K562 (cell line): Measurements from ENCODE around the gene SLC45A3. TPM values are rescaled to one million over a fixed set of nuclear protein-coding genes. Genes with fewer than 3 reads are reported as not detected.

Experiments
- ATAC-seq: fragments of 200-7000 bp; cut with Tn5 transposase; 3 replicates; pipeline ENCODE4 v1.9.1; 2020; ENCODE audit warnings: moderate library complexity
- BruUV-seq: library from RNA; stranded (reverse); fragments of 400-500 nt; replicated peaks from 2 replicates; lab custom pipeline; 2021; lab: Mats Ljungman, UMichigan
- CTCF ChIA-PET: fragments of 300-600 bp; formaldehyde crosslinking; extraction: SDS; loops from one replicate; lab custom pipeline; 2021; ENCODE audit warnings: low intra/inter-chr PET ratio; lab: Yijun Ruan, JAX
- POLR2A ChIA-PET: fragments of 300-600, 350-650 bp; sonication (Branson Sonifier 250); formaldehyde crosslinking; extraction: SDS; loops from one replicate; lab custom pipeline; 2021; ENCODE audit warnings: antibody characterized with exemption, inconsistent platforms; lab: Yijun Ruan, JAX
- DNase-seq, 4 experiments: peaks; one replicate each; pipeline versions ENCODE4 v3.0.0 to v3.0.0-alpha.2; 2011 to 2018; ENCODE audit warnings: low spot score in 3 of 4, mixed read lengths in 3 of 4; ENCODE audit errors: extremely low read depth in 1 of 4
- FAIRE-seq: peaks from 2 replicates; lab custom pipeline; 2011; peaks lifted over from hg19 to GRCh38; lab: Jason Lieb, UNC
- H2AFZ ChIP-seq: 2 replicates; pipeline ENCODE4 v1.6.0; 2011; ENCODE audit warnings: low read depth, low read length, control low read depth, inconsistent platforms
- H3K27ac ChIP-seq: fragments of 200-600 bp; 3 replicates; pipeline ENCODE4 v1.8.0; 2011; ENCODE audit warnings: low read depth, mild to moderate bottlenecking, control low read depth, inconsistent platforms, low read length, moderate library complexity, mixed read lengths; ENCODE audit errors: extremely low read depth
- H3K27me3 ChIP-seq, 2 experiments: fragments of 300-600 bp in 1 of 2; 2 replicates in 1 of 2; 3 replicates in 1 of 2; pipeline versions ENCODE4 v1.6.0 to v1.8.0; 2011; ENCODE audit warnings: inconsistent platforms in 2 of 2, low read length in 2 of 2, mild to moderate bottlenecking in 1 of 2, mixed read lengths in 1 of 2, moderate library complexity in 1 of 2; ENCODE audit not compliant: control insufficient read depth in 2 of 2, insufficient read depth in 2 of 2
- H3K36me3 ChIP-seq: fragments of 300-600 bp; 3 replicates; pipeline ENCODE4 v1.8.0; 2011; ENCODE audit warnings: mild to moderate bottlenecking, low read length, inconsistent platforms; ENCODE audit not compliant: control insufficient read depth, insufficient read depth
- H3K4me1 ChIP-seq, 2 experiments: fragments of 200-600 bp in 1 of 2; replicated peaks in 1 of 2; 2 replicates in 1 of 2; 3 replicates in 1 of 2; pipeline versions ENCODE4 v1.5.1 to v1.8.0; 2011; ENCODE audit warnings: inconsistent platforms in 2 of 2, low read length in 2 of 2, mild to moderate bottlenecking in 1 of 2, mixed read lengths in 1 of 2, moderate library complexity in 1 of 2; ENCODE audit not compliant: control insufficient read depth in 2 of 2, insufficient read depth in 2 of 2
- H3K4me2 ChIP-seq: 2 replicates; pipeline ENCODE4 v1.6.1; 2011; ENCODE audit warnings: low read length, control low read depth, inconsistent platforms, mixed read lengths; ENCODE audit not compliant: insufficient read depth
- H3K4me3 ChIP-seq: fragments of 200-600 bp; sonication (generic), shearing (Covaris generic); 2 replicates; pipeline ENCODE4 v1.5.1; 2016; ENCODE audit warnings: control low read depth, inconsistent platforms
- H3K79me2 ChIP-seq: fragments of 200-600 bp; 3 replicates; pipeline ENCODE4 v1.8.0; 2011; ENCODE audit warnings: low read length, inconsistent platforms; ENCODE audit not compliant: control insufficient read depth, insufficient read depth
- H3K9ac ChIP-seq, 2 experiments: 2 replicates each; pipeline versions ENCODE4 v1.6.0 to v1.6.1; 2011; ENCODE audit warnings: low read depth in 2 of 2, low read length in 2 of 2, control low read depth in 1 of 2, inconsistent platforms in 1 of 2, mild to moderate bottlenecking in 1 of 2, mixed read lengths in 1 of 2; ENCODE audit not compliant: insufficient read depth in 1 of 2
- H3K9me1 ChIP-seq: one replicate; pipeline ENCODE4 v1.6.0; 2011; ENCODE audit warnings: inconsistent platforms, mild to moderate bottlenecking, low read length, moderate library complexity; ENCODE audit not compliant: control insufficient read depth, insufficient read depth
- H3K9me3 ChIP-seq: replicated peaks from 2 replicates; pipeline ENCODE4 v1.5.1; 2011; ENCODE audit warnings: low read depth, low read length, inconsistent platforms; ENCODE audit not compliant: control insufficient read depth, insufficient read depth
- H4K20me1 ChIP-seq: replicated peaks from 2 replicates; pipeline ENCODE4 v1.6.1; 2011; ENCODE audit warnings: low read length, inconsistent platforms, mixed read lengths; ENCODE audit not compliant: control insufficient read depth, insufficient read depth
- ARHGAP35 ChIP-seq: fragments of 450-650 bp; IDR thresholded peaks from 2 replicates; pipeline ENCODE4 v1.6.1; 2018; ENCODE audit not compliant: partially characterized antibody
- ATF4 ChIP-seq: fragments of 450-650 bp; formaldehyde crosslinking; IDR thresholded peaks from 2 replicates; pipeline ENCODE4 v1.4.0; 2022; ENCODE audit warnings: mild to moderate bottlenecking, moderate library complexity
- CREB1 ChIP-seq, 2 experiments: sonication (generic) in 1 of 2; formaldehyde crosslinking in 1 of 2; IDR thresholded peaks; 2 replicates each; pipeline versions ENCODE4 v1.6.1 to v1.8.0; 2012 to 2022; ENCODE audit warnings: inconsistent platforms in 1 of 2, mild to moderate bottlenecking in 1 of 2, missing genetic modification reagents in 1 of 2, moderate library complexity in 1 of 2
- KAT7 ChIP-seq: sonication (generic); formaldehyde crosslinking; IDR thresholded peaks from 2 replicates; pipeline ENCODE4 v1.8.0; 2022; ENCODE audit warnings: missing genetic modification reagents, mild to moderate bottlenecking, borderline replicate concordance
- NFE2L1 ChIP-seq: fragments of 450-650 bp; IDR thresholded peaks from 2 replicates; pipeline ENCODE4 v1.6.1; 2016; ENCODE audit warnings: missing genetic modification characterization, low read depth, mild to moderate bottlenecking, missing compliant biosample characterization, moderate library complexity, borderline replicate concordance
- POLR2A ChIP-seq: fragments of 450-650 bp; conservative IDR thresholded peaks from 2 replicates; pipeline ENCODE4 v1.6.1; 2016
- RAD51 ChIP-seq: fragments of 450-650 bp; IDR thresholded peaks from 2 replicates; pipeline ENCODE4 v1.7.1; 2016; ENCODE audit warnings: low read depth, mild to moderate bottlenecking, borderline replicate concordance
- SMAD2 ChIP-seq: fragments of 150-350 bp; IDR thresholded peaks from 2 replicates; pipeline ENCODE4 v1.6.1; 2014; ENCODE audit warnings: low read depth, mild to moderate bottlenecking, low read length
- ZFP30 ChIP-seq: fragments of 250-450 bp; sonication (Bioruptor Pico); IDR thresholded peaks from 2 replicates; pipeline ENCODE4 v1.8.0; 2022; ENCODE audit warnings: moderate library complexity, mild to moderate bottlenecking, inconsistent platforms, borderline replicate concordance
- ZNF639 ChIP-seq, 2 experiments: fragments of 200-800 bp in 1 of 2; sonication (Bioruptor generic) in 1 of 2; sonication (generic) in 1 of 2; formaldehyde crosslinking in 1 of 2; IDR thresholded peaks in 1 of 2; conservative IDR thresholded peaks in 1 of 2; 2 replicates each; pipeline versions ENCODE4 v1.5.0 to v1.6.1; 2016 to 2020; ENCODE audit warnings: missing compliant biosample characterization in 1 of 2, missing genetic modification characterization in 1 of 2, missing genetic modification reagents in 1 of 2
- ZNF668 ChIP-seq: fragments of 250-450 bp; sonication (Bioruptor Pico); IDR thresholded peaks from 2 replicates; pipeline ENCODE4 v1.8.0; 2022; ENCODE audit warnings: mild to moderate bottlenecking, inconsistent platforms
- WGBS: fragments of 100-300 bp; shearing (Covaris generic); methylation state at CpG from one replicate; pipeline ENCODE4 v1.1.6; 2016; ENCODE audit warnings: low coverage, mixed read lengths; ENCODE audit not compliant: insufficient coverage; ENCODE audit errors: missing lambda C conversion rate; 5-methylcytosine and 5-hydroxymethylcytosine counted together
- in situ Hi-C: fragments of 300-500 bp; cut with MboI; formaldehyde crosslinking; loops from 4 replicates; pipeline ENCODE4 v1.15.0; 2018; ENCODE audit warnings: inconsistent platforms, mixed read lengths
- intact Hi-C: fragments of 100-400 bp; cut with micrococcal nuclease; formaldehyde crosslinking; loops from 2 replicates; pipeline ENCODE4 v1.14.2; 2022
- polyA plus RNA-seq, 8 experiments: library from polyadenylated mRNA; depleted of rRNA in 4 of 8; stranded (reverse) in 5 of 8; unstranded in 3 of 8; fragments of >200 nt; fragmentation: Nextera tagmentation in 2 of 8; fragmentation: Illumina TruSeq in 1 of 8; extraction: Ambion mirVana in 2 of 8; extraction: Trizol in 1 of 8; gene quantifications; 2 replicates each; pipeline versions ENCODE4 v1.2.1 to v1.2.3, GENCODE V29; 2011 to 2014; ENCODE audit warnings: inconsistent platforms in 1 of 8, missing spikeins in 1 of 8
- total RNA-seq, 7 experiments: library from RNA; depleted of rRNA in 6 of 7; stranded (reverse); fragments of >200 nt in 6 of 7; fragmentation: Illumina TruSeq in 2 of 7; extraction: Trizol in 2 of 7; gene quantifications; 2 replicates each; pipeline versions ENCODE4 v1.2.1 to v1.2.3, GENCODE V29; 2011 to 2021; ENCODE audit warnings: low replicate concordance in 1 of 7

The SLC45A3 gene
- total and polyA plus RNA-seq, 9 of the 15 experiments (the other 6 are each of a cell fraction or from before 2014, with no cell fraction given), result 0.06 to 3.3 (median 1.3) TPM

- ChIA-PET CTCF (interaction anchor here (2.9 to 6.0 kb wide), 2 partner anchors 37 to 52 kb away, joined by 29 to 81 read pairs; no protein-coding TSS in a partner anchor), POLR2A (interaction anchor here (0.6 to 7.5 kb wide), 11 partner anchors 9 to 199 kb away, joined by 3 to 46 read pairs (median 4); partner anchors contain the start of genes ELK4 and SLC45A3)
- no peak overlapping the region for H2AFZ ChIP-seq
- DNase-seq, result no peak
- H3K79me2 ChIP-seq, result no peaks in the 10 kb centered on the region
- no peak overlapping the region for H3K4me3 ChIP-seq
- ATAC-seq, result no peak
- H3K9me1 ChIP-seq, result no peaks in the 10 kb centered on the region
- BruUV-seq, result no TSS peak
- TF ChIP-seq CREB1 (IDR thresholded peaks at IDR 0.05), result no peak
- no peak for TF ChIP-seq CREB1 (CRISPR knock-in tag; IDR thresholded peaks at IDR 0.05)
- no peak for TF ChIP-seq NFE2L1 (tag)
- TF ChIP-seq SMAD2, result no peak
- no peak overlapping the region for H3K27ac ChIP-seq
- H3K4me1 ChIP-seq, result peaks cover 4 to 19% of the 10 kb centered on the region in 2 experiments; a peak in 4 of 5 replicates
- H4K20me1 ChIP-seq, result no peaks in the 10 kb centered on the region; the same call in 1 of the 2 replicates
- H3K36me3 ChIP-seq, result peaks cover 34% of the 10 kb centered on the region
- FAIRE-seq, result no peak
- no peaks in the 10 kb centered on the region for H3K27me3 ChIP-seq
- intact Hi-C loops, result no loop called here
- no peaks in the 10 kb centered on the region for H3K9me3 ChIP-seq
- no peak overlapping the region for H3K9ac ChIP-seq
- 72% methylated on average over 2 of the region's 2 CpGs for WGBS
- H3K4me2 ChIP-seq, result no peak overlapping the region
- in situ Hi-C loops, result loop anchor here (5.0 kb wide), 1 partner anchor 117 kb away; no protein-coding TSS in a partner anchor
These were observed 29.3 kb upstream of the SLC45A3 start for GRCh38 chr1:205709640-205710039.

GRCh38 chr1:205709059-205709398 lies 28.7 kb upstream of the SLC45A3 start:
- 46% methylated on average over 4 of the region's 4 CpGs for WGBS
- ChIA-PET CTCF (interaction anchor here (0.6 to 6.0 kb wide), 2 partner anchors 36 to 51 kb away, joined by 3 to 81 read pairs; no protein-coding TSS in a partner anchor), POLR2A (interaction anchor here (0.6 to 7.5 kb wide), 13 partner anchors 8 to 199 kb away, joined by 3 to 46 read pairs (median 4); partner anchors contain the start of genes ELK4 and SLC45A3)
- intact Hi-C loops, result no loop called here
- H4K20me1 ChIP-seq, result no peaks in the 10 kb centered on the region; the same call in 1 of the 2 replicates
- DNase-seq (no peak), ATAC-seq (no peak), FAIRE-seq (no peak)
- no peak for TF ChIP-seq POLR2A
- TF ChIP-seq ARHGAP35, result peak; percentile 70
- no peak for TF ChIP-seq KAT7 (CRISPR knock-in tag)
- TF ChIP-seq ZNF639 (CRISPR knock-in tag; conservative IDR thresholded peaks at IDR 0.05 in 1 of 2, IDR thresholded peaks at IDR 0.05 in 1 of 2), result no peak
- no peak for TF ChIP-seq RAD51
- TF ChIP-seq ZFP30 (CRISPR knock-in tag), result no peak
- TF ChIP-seq ATF4, result no peak
- TF ChIP-seq ZNF668 (CRISPR knock-in tag), result no peak
- no peaks in the 10 kb centered on the region for H3K79me2 ChIP-seq
- no TSS peak for BruUV-seq
- no peaks in the 10 kb centered on the region for H3K9me3 ChIP-seq
- H3K36me3 ChIP-seq, result peaks cover 35% of the 10 kb centered on the region
- no peak overlapping the region for H3K9ac ChIP-seq
- H3K9me1 ChIP-seq, result no peaks in the 10 kb centered on the region
- H3K4me1 ChIP-seq, result peaks cover 4 to 19% of the 10 kb centered on the region in 2 experiments; a peak in 4 of 5 replicates
- in situ Hi-C loops, result no loop called here
- no peak overlapping the region for H2AFZ ChIP-seq
- H3K4me3 ChIP-seq, result no peak overlapping the region
- no peaks in the 10 kb centered on the region for H3K27me3 ChIP-seq
- no peak overlapping the region for H3K27ac ChIP-seq
- no peak overlapping the region for H3K4me2 ChIP-seq
